Measurements from ENCODE around the gene LGALS13.
"Not testable (repeated sequence)": the region's sequence is repeated elsewhere in the genome, so short reads cannot be mapped to it uniquely, and the experiment has no call there.

The LGALS13 gene

DNA sequence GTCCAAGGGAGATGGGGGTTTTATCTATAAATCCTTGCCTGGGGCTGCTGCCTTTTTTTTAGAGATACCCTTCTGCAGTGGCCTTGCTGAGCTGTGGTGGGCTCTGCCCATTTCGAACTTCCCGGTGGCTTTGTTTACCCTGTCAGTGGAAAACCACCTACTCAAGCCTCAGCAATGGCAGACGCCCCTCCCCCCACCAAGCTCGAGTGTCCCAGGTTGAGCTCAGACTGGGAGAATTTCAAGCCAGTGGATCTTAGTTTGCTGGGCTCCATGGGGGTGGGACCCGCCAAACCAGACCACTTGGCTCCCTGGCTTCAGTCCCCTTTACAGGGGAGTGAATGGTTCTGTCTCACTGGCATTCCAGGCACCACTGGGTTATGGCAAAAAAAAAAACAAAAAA lies 21.6 kb downstream of the LGALS13 start:
- no peak for DNase-seq

- not testable (repeated sequence) for DNase-seq
These were observed 25.3 kb downstream of the LGALS13 start for GRCh38 chr19:39627631-39628030.

- DNase-seq = no peak
These were observed 28.9 kb downstream of the LGALS13 start for GRCh38 chr19:39631178-39631577.

GRCh38 chr19:39631626-39632025 lies 29.3 kb downstream of the LGALS13 start:
- DNase-seq = no peak

GRCh38 chr19:39637891-39638290 lies 35.6 kb downstream of the LGALS13 start:
- DNase-seq = no peak

GRCh38 chr19:39641773-39642172 lies 39.4 kb downstream of the LGALS13 start:
- no peak for DNase-seq

DNA sequence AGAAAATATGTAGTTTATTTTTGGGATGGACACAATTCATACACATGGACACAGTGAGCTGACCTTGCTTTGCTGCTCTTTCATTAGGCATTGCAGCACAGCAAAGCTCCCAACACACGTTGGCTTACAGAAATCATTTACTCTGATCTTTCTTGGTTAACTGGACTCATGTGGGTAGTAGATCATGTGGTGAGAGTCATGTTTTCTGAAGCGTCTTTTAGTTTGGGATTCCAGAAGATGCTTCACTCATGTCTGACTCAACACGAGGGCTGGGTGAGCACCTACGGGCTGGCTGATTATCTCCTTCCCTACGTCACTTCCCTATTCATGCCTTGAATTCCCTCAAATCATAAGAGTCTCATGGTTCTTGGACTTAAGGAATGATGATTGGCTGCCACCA lies 41.3 kb downstream of the LGALS13 start:
- DNase-seq = no peak

DNA sequence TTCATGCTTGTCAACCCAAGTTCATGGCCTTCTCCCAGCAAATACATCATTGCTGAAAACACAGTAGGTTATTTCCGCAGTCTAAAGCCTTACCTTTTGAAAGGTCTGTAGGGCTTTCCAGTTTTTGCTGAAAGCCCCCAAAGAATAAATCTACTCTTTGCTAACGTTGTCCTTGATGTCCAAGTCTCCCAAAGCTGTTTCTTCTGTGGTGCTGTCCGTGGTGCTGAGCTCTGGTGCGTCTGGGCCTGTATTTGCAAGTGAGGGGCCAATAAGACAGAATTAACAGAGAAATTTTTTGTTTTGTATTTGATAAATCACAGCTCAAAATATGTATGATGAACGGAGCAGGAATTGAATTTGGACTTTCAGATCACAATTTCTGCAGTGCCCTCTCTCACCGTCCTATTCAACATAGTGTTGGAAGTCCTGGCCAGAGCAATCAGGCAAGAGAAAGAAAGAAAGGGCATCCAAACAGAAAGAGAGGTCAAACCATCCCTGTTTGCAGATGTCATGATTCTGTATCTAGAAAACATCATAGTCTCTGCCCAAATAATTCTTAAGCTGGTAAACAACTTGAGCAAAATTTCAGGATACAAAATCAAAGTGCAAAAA lies 43.6 kb downstream of the LGALS13 start:
- no peak for DNase-seq

GRCh38 chr19:39647918-39648317 lies 45.6 kb downstream of the LGALS13 start:
- DNase-seq = no peak

GRCh38 chr19:39655613-39656012 lies 53.3 kb downstream of the LGALS13 start, which contains the start of gene LGALS16:
TSS of gene LGALS16 (plus strand) at chr19:39655913. CDS start at chr19:39655962, 49 bp downstream.
- no peak for DNase-seq

Measured in SIG-M5 (cell line).